WTC11 (cell line): ENCODE results near the gene EDAR. TPM values are rescaled to one million over a fixed set of nuclear protein-coding genes. Genes with fewer than 3 reads are reported as not detected.

Experiments
- E2F4 ChIP-seq: sonication (generic); formaldehyde crosslinking; IDR thresholded peaks from 2 replicates; pipeline ENCODE4 v1.8.1; 2022; ENCODE audit warnings: low read depth, mild to moderate bottlenecking, moderate library complexity, missing genetic modification reagents, borderline replicate concordance
- ELF4 ChIP-seq: sonication (generic); formaldehyde crosslinking; IDR thresholded peaks from 2 replicates; pipeline ENCODE4 v1.8.1; 2022; ENCODE audit warnings: low read depth, mild to moderate bottlenecking, moderate library complexity, missing genetic modification reagents
- FOXP1 ChIP-seq: sonication (generic); formaldehyde crosslinking; IDR thresholded peaks from 2 replicates; pipeline ENCODE4 v1.8.0; 2022; ENCODE audit warnings: missing genetic modification reagents, mild to moderate bottlenecking, moderate library complexity, borderline replicate concordance
- GTF2I ChIP-seq: fragments of 250-450 bp; sonication (Bioruptor Pico); conservative IDR thresholded peaks from 2 replicates; pipeline ENCODE4 v1.4.0; 2021; ENCODE audit warnings: mild to moderate bottlenecking
- HMGA2 ChIP-seq: fragments of 250-450 bp; sonication (Bioruptor Pico); IDR thresholded peaks from 2 replicates; pipeline ENCODE4 v1.4.0; 2021; ENCODE audit warnings: mild to moderate bottlenecking, moderate library complexity
- JAZF1 ChIP-seq: fragments of 250-450 bp; sonication (Bioruptor Pico); IDR thresholded peaks from 2 replicates; pipeline ENCODE4 v1.9.0; 2021; ENCODE audit warnings: moderate library complexity, mild to moderate bottlenecking, inconsistent platforms
- NFATC4 ChIP-seq: fragments of 250-450 bp; sonication (Bioruptor Pico); IDR thresholded peaks from 2 replicates; pipeline ENCODE4 v1.9.0; 2021; ENCODE audit warnings: mild to moderate bottlenecking
- NR1H2 ChIP-seq: sonication (generic); formaldehyde crosslinking; IDR thresholded peaks from 2 replicates; pipeline ENCODE4 v1.9.0; 2021; ENCODE audit warnings: mild to moderate bottlenecking, moderate library complexity, missing genetic modification reagents
- NR3C1 ChIP-seq: sonication (generic); formaldehyde crosslinking; conservative IDR thresholded peaks from 2 replicates; pipeline ENCODE4 v1.8.1; 2023; ENCODE audit warnings: low read depth, mild to moderate bottlenecking, missing genetic modification reagents
- PRDM15 ChIP-seq: sonication (generic); formaldehyde crosslinking; IDR thresholded peaks from 2 replicates; pipeline ENCODE4 v1.8.0; 2022; ENCODE audit warnings: missing genetic modification reagents
- PRRX2 ChIP-seq: fragments of 250-450 bp; sonication (Bioruptor Pico); IDR thresholded peaks from 2 replicates; pipeline ENCODE4 v1.8.0; 2021; ENCODE audit warnings: mild to moderate bottlenecking
- RELA ChIP-seq: sonication (generic); formaldehyde crosslinking; IDR thresholded peaks from 2 replicates; pipeline ENCODE4 v1.8.1; 2022; ENCODE audit warnings: missing genetic modification reagents, mild to moderate bottlenecking, borderline replicate concordance
- RORB ChIP-seq: fragments of 250-450 bp; sonication (Bioruptor Pico); IDR thresholded peaks from 2 replicates; pipeline ENCODE4 v1.9.0; 2021; ENCODE audit warnings: mild to moderate bottlenecking
- SMAD3 ChIP-seq: sonication (generic); formaldehyde crosslinking; IDR thresholded peaks from 2 replicates; pipeline ENCODE4 v1.8.0; 2022; ENCODE audit warnings: missing genetic modification reagents, mild to moderate bottlenecking, borderline replicate concordance
- TEAD1 ChIP-seq: sonication (generic); formaldehyde crosslinking; IDR thresholded peaks from 2 replicates; pipeline ENCODE4 v1.8.0; 2022; ENCODE audit warnings: mild to moderate bottlenecking, missing genetic modification reagents
- ZBTB21 ChIP-seq: sonication (generic); formaldehyde crosslinking; IDR thresholded peaks from 2 replicates; pipeline ENCODE4 v1.8.1; 2023; ENCODE audit warnings: mild to moderate bottlenecking, missing genetic modification reagents, borderline replicate concordance
- ZMAT4 ChIP-seq: fragments of 250-450 bp; sonication (Bioruptor Pico); IDR thresholded peaks from 2 replicates; pipeline ENCODE4 v1.9.0; 2021; ENCODE audit warnings: mild to moderate bottlenecking
- ZNF232 ChIP-seq: sonication (generic); formaldehyde crosslinking; IDR thresholded peaks from 2 replicates; pipeline ENCODE4 v1.8.0; 2022; ENCODE audit warnings: mild to moderate bottlenecking, missing genetic modification reagents
- ZNF416 ChIP-seq: fragments of 250-450 bp; sonication (Bioruptor Pico); IDR thresholded peaks from 2 replicates; pipeline ENCODE4 v1.9.0; 2021; ENCODE audit warnings: mild to moderate bottlenecking, inconsistent platforms
- ZNF425 ChIP-seq: fragments of 250-450 bp; sonication (Bioruptor Pico); conservative IDR thresholded peaks from 2 replicates; pipeline ENCODE4 v1.9.0; 2021; ENCODE audit warnings: mild to moderate bottlenecking
- total RNA-seq: library from RNA; stranded (reverse); gene quantifications from 3 replicates; pipeline ENCODE4 v1.2.3, GENCODE V29; 2021
- TF ChIP-seq, protein P1 (sequence below): sonication (generic); formaldehyde crosslinking; IDR thresholded peaks from 2 replicates; pipeline ENCODE4 v1.8.1; 2023; ENCODE audit warnings: mild to moderate bottlenecking, missing genetic modification reagents, moderate library complexity
- TF ChIP-seq, protein P2 (sequence below): sonication (generic); formaldehyde crosslinking; conservative IDR thresholded peaks from 2 replicates; pipeline ENCODE4 v1.8.1; 2023; ENCODE audit warnings: mild to moderate bottlenecking, low read depth, missing genetic modification reagents, moderate library complexity
- TF ChIP-seq, protein P3 (sequence below): sonication (generic); formaldehyde crosslinking; IDR thresholded peaks from 2 replicates; pipeline ENCODE4 v1.8.1; 2022; ENCODE audit warnings: low read depth, missing genetic modification reagents, borderline replicate concordance
- TF ChIP-seq, protein P4 (sequence below): sonication (generic); formaldehyde crosslinking; IDR thresholded peaks from 2 replicates; pipeline ENCODE4 v1.8.1; 2023; ENCODE audit warnings: mild to moderate bottlenecking, missing genetic modification reagents

EDAR gene
- total RNA-seq, 1 experiment from 2014 or later = not detected

- TF ChIP-seq, protein P1, sequence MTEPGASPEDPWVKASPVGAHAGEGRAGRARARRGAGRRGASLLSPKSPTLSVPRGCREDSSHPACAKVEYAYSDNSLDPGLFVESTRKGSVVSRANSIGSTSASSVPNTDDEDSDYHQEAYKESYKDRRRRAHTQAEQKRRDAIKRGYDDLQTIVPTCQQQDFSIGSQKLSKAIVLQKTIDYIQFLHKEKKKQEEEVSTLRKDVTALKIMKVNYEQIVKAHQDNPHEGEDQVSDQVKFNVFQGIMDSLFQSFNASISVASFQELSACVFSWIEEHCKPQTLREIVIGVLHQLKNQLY (CRISPR knock-in tag) = no peak
- TF ChIP-seq, protein P2, sequence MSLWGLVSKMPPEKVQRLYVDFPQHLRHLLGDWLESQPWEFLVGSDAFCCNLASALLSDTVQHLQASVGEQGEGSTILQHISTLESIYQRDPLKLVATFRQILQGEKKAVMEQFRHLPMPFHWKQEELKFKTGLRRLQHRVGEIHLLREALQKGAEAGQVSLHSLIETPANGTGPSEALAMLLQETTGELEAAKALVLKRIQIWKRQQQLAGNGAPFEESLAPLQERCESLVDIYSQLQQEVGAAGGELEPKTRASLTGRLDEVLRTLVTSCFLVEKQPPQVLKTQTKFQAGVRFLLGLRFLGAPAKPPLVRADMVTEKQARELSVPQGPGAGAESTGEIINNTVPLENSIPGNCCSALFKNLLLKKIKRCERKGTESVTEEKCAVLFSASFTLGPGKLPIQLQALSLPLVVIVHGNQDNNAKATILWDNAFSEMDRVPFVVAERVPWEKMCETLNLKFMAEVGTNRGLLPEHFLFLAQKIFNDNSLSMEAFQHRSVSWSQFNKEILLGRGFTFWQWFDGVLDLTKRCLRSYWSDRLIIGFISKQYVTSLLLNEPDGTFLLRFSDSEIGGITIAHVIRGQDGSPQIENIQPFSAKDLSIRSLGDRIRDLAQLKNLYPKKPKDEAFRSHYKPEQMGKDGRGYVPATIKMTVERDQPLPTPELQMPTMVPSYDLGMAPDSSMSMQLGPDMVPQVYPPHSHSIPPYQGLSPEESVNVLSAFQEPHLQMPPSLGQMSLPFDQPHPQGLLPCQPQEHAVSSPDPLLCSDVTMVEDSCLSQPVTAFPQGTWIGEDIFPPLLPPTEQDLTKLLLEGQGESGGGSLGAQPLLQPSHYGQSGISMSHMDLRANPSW (CRISPR knock-in tag) = no peak
- no peak for TF ChIP-seq JAZF1 (CRISPR knock-in tag)
- TF ChIP-seq PRRX2 (CRISPR knock-in tag) = no peak
- peak; percentile 80 for TF ChIP-seq RELA (CRISPR knock-in tag)
- no peak for TF ChIP-seq NR1H2 (CRISPR knock-in tag)
- no peak for TF ChIP-seq E2F4 (CRISPR knock-in tag)
- no peak for TF ChIP-seq NR3C1
- TF ChIP-seq ZMAT4 (CRISPR knock-in tag) = no peak
- TF ChIP-seq RORB = no peak
- TF ChIP-seq ELF4 = no peak
- no peak for TF ChIP-seq ZNF425 (CRISPR knock-in tag)
- no peak for TF ChIP-seq TEAD1
- TF ChIP-seq ZNF232 (CRISPR knock-in tag) = no peak
- no peak for TF ChIP-seq NFATC4 (CRISPR knock-in tag)
- TF ChIP-seq ZNF416 (CRISPR knock-in tag) = no peak
- peak; percentile 90 for TF ChIP-seq FOXP1 (CRISPR knock-in tag)
- no peak for TF ChIP-seq SMAD3
- TF ChIP-seq GTF2I (CRISPR knock-in tag) = no peak
- TF ChIP-seq, protein P3, sequence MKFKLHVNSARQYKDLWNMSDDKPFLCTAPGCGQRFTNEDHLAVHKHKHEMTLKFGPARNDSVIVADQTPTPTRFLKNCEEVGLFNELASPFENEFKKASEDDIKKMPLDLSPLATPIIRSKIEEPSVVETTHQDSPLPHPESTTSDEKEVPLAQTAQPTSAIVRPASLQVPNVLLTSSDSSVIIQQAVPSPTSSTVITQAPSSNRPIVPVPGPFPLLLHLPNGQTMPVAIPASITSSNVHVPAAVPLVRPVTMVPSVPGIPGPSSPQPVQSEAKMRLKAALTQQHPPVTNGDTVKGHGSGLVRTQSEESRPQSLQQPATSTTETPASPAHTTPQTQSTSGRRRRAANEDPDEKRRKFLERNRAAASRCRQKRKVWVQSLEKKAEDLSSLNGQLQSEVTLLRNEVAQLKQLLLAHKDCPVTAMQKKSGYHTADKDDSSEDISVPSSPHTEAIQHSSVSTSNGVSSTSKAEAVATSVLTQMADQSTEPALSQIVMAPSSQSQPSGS (CRISPR knock-in tag) = no peak
- no peak for TF ChIP-seq PRDM15 (CRISPR knock-in tag)
- TF ChIP-seq ZBTB21 (CRISPR knock-in tag) = no peak
- TF ChIP-seq, protein P4, sequence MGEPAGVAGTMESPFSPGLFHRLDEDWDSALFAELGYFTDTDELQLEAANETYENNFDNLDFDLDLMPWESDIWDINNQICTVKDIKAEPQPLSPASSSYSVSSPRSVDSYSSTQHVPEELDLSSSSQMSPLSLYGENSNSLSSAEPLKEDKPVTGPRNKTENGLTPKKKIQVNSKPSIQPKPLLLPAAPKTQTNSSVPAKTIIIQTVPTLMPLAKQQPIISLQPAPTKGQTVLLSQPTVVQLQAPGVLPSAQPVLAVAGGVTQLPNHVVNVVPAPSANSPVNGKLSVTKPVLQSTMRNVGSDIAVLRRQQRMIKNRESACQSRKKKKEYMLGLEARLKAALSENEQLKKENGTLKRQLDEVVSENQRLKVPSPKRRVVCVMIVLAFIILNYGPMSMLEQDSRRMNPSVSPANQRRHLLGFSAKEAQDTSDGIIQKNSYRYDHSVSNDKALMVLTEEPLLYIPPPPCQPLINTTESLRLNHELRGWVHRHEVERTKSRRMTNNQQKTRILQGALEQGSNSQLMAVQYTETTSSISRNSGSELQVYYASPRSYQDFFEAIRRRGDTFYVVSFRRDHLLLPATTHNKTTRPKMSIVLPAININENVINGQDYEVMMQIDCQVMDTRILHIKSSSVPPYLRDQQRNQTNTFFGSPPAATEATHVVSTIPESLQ = no peak
- no peak for TF ChIP-seq HMGA2
These were observed 42.6 kb upstream of the EDAR start (continued) for GRCh38 chr2:109031476-109032228.
